ENCODE data around the gene FRAT1. TPM values are rescaled to one million over a fixed set of nuclear protein-coding genes. Genes with fewer than 3 reads are reported as not detected.

FRAT1 gene
- total RNA-seq, 1 experiment from 2014 or later: 1.7 TPM

DNA sequence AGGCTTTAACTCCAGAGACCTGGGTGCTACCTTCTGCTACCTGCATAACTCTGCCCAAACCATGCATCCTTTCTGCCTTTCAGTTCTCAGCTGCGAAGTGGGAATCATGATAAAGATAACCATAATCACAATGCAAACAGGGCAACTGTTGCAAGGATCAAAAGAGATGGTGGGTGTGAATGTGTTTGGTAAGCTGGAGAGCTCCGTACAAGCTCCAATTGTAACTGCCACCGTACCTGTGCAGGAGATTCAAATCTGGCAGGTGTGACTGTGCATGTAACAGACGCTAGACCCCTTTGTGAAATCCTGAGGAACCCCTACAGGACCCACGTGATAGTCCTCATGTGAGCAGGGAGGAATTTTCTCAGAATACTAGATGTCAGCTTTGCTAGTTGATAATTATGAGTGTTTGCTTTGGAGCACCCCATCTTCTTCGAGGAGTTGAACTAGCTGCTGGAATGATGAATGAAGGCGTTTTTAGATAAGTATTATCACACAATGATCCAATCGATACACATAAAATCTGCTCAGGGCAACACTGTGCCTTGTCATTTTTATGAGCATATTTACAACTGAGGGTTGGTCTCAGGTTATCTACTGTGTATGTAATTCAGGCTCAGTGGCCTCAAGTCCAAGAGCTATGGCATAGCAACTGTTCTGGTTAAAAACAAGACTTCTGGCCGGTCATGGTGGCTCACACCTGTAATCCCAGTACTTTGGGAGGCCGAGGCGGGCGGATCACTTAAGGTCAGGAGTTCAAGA lies 30.9 kb downstream of the FRAT1 start (continued):
- TF ChIP-seq POLR2AphosphoS5 (IDR thresholded peaks at IDR 0.05; ENCODE audit: low read depth, low read length): no peak
- TF ChIP-seq, protein P1, sequence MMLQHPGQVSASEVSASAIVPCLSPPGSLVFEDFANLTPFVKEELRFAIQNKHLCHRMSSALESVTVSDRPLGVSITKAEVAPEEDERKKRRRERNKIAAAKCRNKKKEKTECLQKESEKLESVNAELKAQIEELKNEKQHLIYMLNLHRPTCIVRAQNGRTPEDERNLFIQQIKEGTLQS (IDR thresholded peaks at IDR 0.05): no peak

DNA sequence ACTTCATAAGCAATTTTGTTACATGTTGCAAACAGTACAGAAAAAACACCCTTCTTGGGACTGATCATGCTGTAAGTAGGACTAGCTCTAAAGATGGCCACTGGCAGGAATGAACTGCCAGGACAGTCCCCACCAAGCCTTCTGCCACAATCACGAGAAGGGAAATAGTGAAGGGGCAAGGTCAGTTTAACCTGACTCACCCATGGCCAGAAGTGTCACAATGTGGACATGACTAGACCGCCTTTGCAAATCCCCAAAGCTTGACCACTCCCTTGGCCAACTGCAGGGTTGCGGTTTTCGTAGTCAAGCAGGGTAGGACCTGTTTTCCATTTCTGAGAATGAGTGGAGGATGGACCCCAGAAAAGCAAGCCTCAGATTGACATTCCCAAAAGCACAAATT lies 34.9 kb downstream of the FRAT1 start:
- BruUV-seq (replicated peaks): no TSS peak
- RAD21 ChIA-PET (ENCODE audit: low non-redundant PET in 1 of 2, low total read pairs in 2 of 2, uncharacterized antibody in 2 of 2, unreplicated experiment in 2 of 2): no interaction called here
- ATAC-seq (no peak), DNase-seq (ENCODE audit: low read depth, low spot score) (no peak)
- POLR2A ChIA-PET: no interaction called here
- intact Hi-C loops (cut with micrococcal nuclease): loop anchor here (2.0 kb wide), 1 partner anchor 75 kb away; no protein-coding TSS in a partner anchor
- CTCF ChIA-PET: interaction anchor here (1.0 kb wide), 1 partner anchor 76 kb away, joined by 4 read pairs; no protein-coding TSS in a partner anchor
- Histone ChIP-seq H4K20me1 (ENCODE audit: insufficient read depth) (no peaks in the 10 kb centered on the region), H3K9me3 (ENCODE audit: control insufficient read depth in 1 of 2, insufficient read depth in 1 of 2, low read depth in 1 of 2, low read length in 2 of 2) (no peaks in the 10 kb centered on the region), H3K27ac (ENCODE audit: low read depth, low read length) (no peak overlapping the region), H3K4me3 (replicated peaks in 1 of 2; ENCODE audit: low read depth in 1 of 2, low read length in 2 of 2) (no peak overlapping the region), H3K4me1 (ENCODE audit: control insufficient read depth in 1 of 2, insufficient read depth in 2 of 2, low read length in 2 of 2) (no peaks in the 10 kb centered on the region), H3K9ac (ENCODE audit: low read length) (no peak overlapping the region), H3K36me3 (ENCODE audit: control insufficient read depth in 1 of 2, insufficient read depth in 2 of 2, low read length in 2 of 2) (peaks cover 13 to 36% of the 10 kb centered on the region in 2 experiments; a peak in 3 of 4 replicates), H2AFZ (ENCODE audit: low read depth, low read length, poor library complexity, severe bottlenecking) (no peak overlapping the region), H3K79me2 (ENCODE audit: insufficient read depth, low read length) (no peaks in the 10 kb centered on the region), H3K4me2 (ENCODE audit: low read length) (no peak overlapping the region), H3K9me2 (ENCODE audit: insufficient read depth) (no peaks in the 10 kb centered on the region), H3K27me3 (ENCODE audit: insufficient read depth, low read length) (no peaks in the 10 kb centered on the region)
- no peak for TF ChIP-seq SIN3A (IDR thresholded peaks at IDR 0.05; ENCODE audit: low read depth)
- TF ChIP-seq ELF1 (IDR thresholded peaks at IDR 0.05; ENCODE audit: borderline replicate concordance, low read depth): no peak
- TF ChIP-seq YY1 (IDR thresholded peaks at IDR 0.05; ENCODE audit: extremely low read depth, insufficient replicate concordance, low read depth, low read length): no peak
- TF ChIP-seq EZH2 (IDR thresholded peaks at IDR 0.05): no peak
- TF ChIP-seq RAD21 (IDR thresholded peaks at IDR 0.05; ENCODE audit: low read depth): no peak
- TF ChIP-seq, protein P2, sequence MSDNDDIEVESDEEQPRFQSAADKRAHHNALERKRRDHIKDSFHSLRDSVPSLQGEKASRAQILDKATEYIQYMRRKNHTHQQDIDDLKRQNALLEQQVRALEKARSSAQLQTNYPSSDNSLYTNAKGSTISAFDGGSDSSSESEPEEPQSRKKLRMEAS (IDR thresholded peaks at IDR 0.05): no peak
- TF ChIP-seq, protein P3, sequence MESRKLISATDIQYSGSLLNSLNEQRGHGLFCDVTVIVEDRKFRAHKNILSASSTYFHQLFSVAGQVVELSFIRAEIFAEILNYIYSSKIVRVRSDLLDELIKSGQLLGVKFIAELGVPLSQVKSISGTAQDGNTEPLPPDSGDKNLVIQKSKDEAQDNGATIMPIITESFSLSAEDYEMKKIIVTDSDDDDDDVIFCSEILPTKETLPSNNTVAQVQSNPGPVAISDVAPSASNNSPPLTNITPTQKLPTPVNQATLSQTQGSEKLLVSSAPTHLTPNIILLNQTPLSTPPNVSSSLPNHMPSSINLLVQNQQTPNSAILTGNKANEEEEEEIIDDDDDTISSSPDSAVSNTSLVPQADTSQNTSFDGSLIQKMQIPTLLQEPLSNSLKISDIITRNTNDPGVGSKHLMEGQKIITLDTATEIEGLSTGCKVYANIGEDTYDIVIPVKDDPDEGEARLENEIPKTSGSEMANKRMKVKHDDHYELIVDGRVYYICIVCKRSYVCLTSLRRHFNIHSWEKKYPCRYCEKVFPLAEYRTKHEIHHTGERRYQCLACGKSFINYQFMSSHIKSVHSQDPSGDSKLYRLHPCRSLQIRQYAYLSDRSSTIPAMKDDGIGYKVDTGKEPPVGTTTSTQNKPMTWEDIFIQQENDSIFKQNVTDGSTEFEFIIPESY (IDR thresholded peaks at IDR 0.05; ENCODE audit: extremely low read depth, insufficient replicate concordance, low read length): no peak
- TF ChIP-seq CBX3 (IDR thresholded peaks at IDR 0.05; ENCODE audit: low read depth): no peak
- no peak for TF ChIP-seq SP1 (IDR thresholded peaks at IDR 0.05; ENCODE audit: low read depth)
- no peak for TF ChIP-seq ZNF274 (IDR thresholded peaks at IDR 0.05; ENCODE audit: low read depth, low read length)
- TF ChIP-seq EZH2phosphoT487 (IDR thresholded peaks at IDR 0.05; ENCODE audit: borderline replicate concordance): no peak
- no peak for TF ChIP-seq TCF7L2 (IDR thresholded peaks at IDR 0.05; ENCODE audit: borderline replicate concordance, extremely low read depth, insufficient read depth, insufficient read length)
- TF ChIP-seq FOSL1 (IDR thresholded peaks at IDR 0.05; ENCODE audit: low read depth): no peak
- TF ChIP-seq, protein P1 (IDR thresholded peaks at IDR 0.05): no peak
- no peak for TF ChIP-seq EGR1 (IDR thresholded peaks at IDR 0.05; ENCODE audit: low read depth)
- TF ChIP-seq, protein P4, sequence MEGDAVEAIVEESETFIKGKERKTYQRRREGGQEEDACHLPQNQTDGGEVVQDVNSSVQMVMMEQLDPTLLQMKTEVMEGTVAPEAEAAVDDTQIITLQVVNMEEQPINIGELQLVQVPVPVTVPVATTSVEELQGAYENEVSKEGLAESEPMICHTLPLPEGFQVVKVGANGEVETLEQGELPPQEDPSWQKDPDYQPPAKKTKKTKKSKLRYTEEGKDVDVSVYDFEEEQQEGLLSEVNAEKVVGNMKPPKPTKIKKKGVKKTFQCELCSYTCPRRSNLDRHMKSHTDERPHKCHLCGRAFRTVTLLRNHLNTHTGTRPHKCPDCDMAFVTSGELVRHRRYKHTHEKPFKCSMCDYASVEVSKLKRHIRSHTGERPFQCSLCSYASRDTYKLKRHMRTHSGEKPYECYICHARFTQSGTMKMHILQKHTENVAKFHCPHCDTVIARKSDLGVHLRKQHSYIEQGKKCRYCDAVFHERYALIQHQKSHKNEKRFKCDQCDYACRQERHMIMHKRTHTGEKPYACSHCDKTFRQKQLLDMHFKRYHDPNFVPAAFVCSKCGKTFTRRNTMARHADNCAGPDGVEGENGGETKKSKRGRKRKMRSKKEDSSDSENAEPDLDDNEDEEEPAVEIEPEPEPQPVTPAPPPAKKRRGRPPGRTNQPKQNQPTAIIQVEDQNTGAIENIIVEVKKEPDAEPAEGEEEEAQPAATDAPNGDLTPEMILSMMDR (IDR thresholded peaks at IDR 0.05 in 2 of 3, conservative IDR thresholded peaks at IDR 0.05 in 1 of 3; ENCODE audit: borderline replicate concordance in 1 of 3, insufficient read depth in 1 of 3, low read depth in 2 of 3, low read length in 2 of 3): no peak
- no peak for TF ChIP-seq ZFX (IDR thresholded peaks at IDR 0.05)
- no peak for TF ChIP-seq JUND (IDR thresholded peaks at IDR 0.05)
- no peak for TF ChIP-seq POLR2AphosphoS5 (IDR thresholded peaks at IDR 0.05; ENCODE audit: low read depth, low read length)
- no peak for TF ChIP-seq POLR2A (IDR thresholded peaks at IDR 0.05; ENCODE audit: borderline replicate concordance, extremely low read depth, insufficient read depth, insufficient read length)

Measured in HCT116 (cell line).